H9 (cell line): ENCODE measurements around the gene SPRR1A. TPM values are rescaled to one million over a fixed set of nuclear protein-coding genes. Genes with fewer than 3 reads are reported as not detected.

Source experiments
- DNase-seq: peaks from one replicate; pipeline ENCODE4 v3.0.0-alpha.2; 2017
- H2AFZ ChIP-seq: one replicate; pipeline ENCODE4 v1.6.1; 2013; ENCODE audit warnings: mild to moderate bottlenecking, low read length, control low read depth, moderate library complexity
- H2AK5ac ChIP-seq: 2 replicates; pipeline ENCODE4 v1.6.1; 2013; ENCODE audit warnings: low read length, control low read depth, mixed read lengths; ENCODE audit not compliant: insufficient read length
- H2BK120ac ChIP-seq: one replicate; pipeline ENCODE4 v1.6.1; 2013; ENCODE audit warnings: low read depth, mild to moderate bottlenecking, low read length, control low read depth, inconsistent platforms; ENCODE audit not compliant: poor library complexity, severe bottlenecking
- H2BK12ac ChIP-seq: 2 replicates; pipeline ENCODE4 v1.6.1; 2013; ENCODE audit warnings: low read length, control low read depth, mixed read lengths, low read depth; ENCODE audit not compliant: insufficient read length
- H2BK15ac ChIP-seq: 2 replicates; pipeline ENCODE4 v1.6.1; 2013; ENCODE audit warnings: low read depth, low read length, control low read depth
- H2BK20ac ChIP-seq: one replicate; pipeline ENCODE4 v1.6.1; 2013; ENCODE audit warnings: low read depth, mild to moderate bottlenecking, low read length, control low read depth, inconsistent platforms; ENCODE audit not compliant: poor library complexity, severe bottlenecking
- H2BK5ac ChIP-seq: 2 replicates; pipeline ENCODE4 v1.6.1; 2013; ENCODE audit warnings: low read length, control low read depth, mixed read lengths; ENCODE audit not compliant: insufficient read length
- H3K14ac ChIP-seq: 2 replicates; pipeline ENCODE4 v1.6.1; 2013; ENCODE audit warnings: low read length, control low read depth; ENCODE audit not compliant: insufficient read depth
- H3K18ac ChIP-seq: 2 replicates; pipeline ENCODE4 v1.6.1; 2013; ENCODE audit warnings: low read depth, mild to moderate bottlenecking, mixed read lengths, low read length, control low read depth; ENCODE audit not compliant: insufficient read length
- H3K23ac ChIP-seq: 2 replicates; pipeline ENCODE4 v1.6.1; 2013; ENCODE audit warnings: low read length, control low read depth, mixed read lengths, low read depth; ENCODE audit not compliant: insufficient read length
- H3K23me2 ChIP-seq: 2 replicates; pipeline ENCODE4 v1.6.1; 2013; ENCODE audit warnings: low read depth, mild to moderate bottlenecking, mixed read lengths, low read length, control low read depth; ENCODE audit not compliant: insufficient read length, poor library complexity, severe bottlenecking
- H3K27ac ChIP-seq: 2 replicates; pipeline ENCODE4 v1.5.1; 2013; ENCODE audit warnings: low read length, control low read depth, mixed read lengths, low read depth; ENCODE audit not compliant: insufficient read length
- H3K27me3 ChIP-seq: 2 replicates; pipeline ENCODE4 v1.6.1; 2013; ENCODE audit warnings: low read length, control low read depth, inconsistent platforms; ENCODE audit not compliant: insufficient read depth
- H3K4ac ChIP-seq: 2 replicates; pipeline ENCODE4 v1.6.1; 2013; ENCODE audit warnings: low read depth, mild to moderate bottlenecking, control low read depth, inconsistent platforms, low read length, moderate library complexity
- H3K4me1 ChIP-seq: 2 replicates; pipeline ENCODE4 v1.6.1; 2013; ENCODE audit warnings: low read length, control low read depth, inconsistent platforms; ENCODE audit not compliant: insufficient read depth
- H3K4me2 ChIP-seq: 2 replicates; pipeline ENCODE4 v1.6.1; 2013; ENCODE audit warnings: low read length, control low read depth, mixed read lengths; ENCODE audit not compliant: insufficient read length, insufficient read depth
- H3K56ac ChIP-seq: 2 replicates; pipeline ENCODE4 v1.6.1; 2013; ENCODE audit warnings: low read depth, mild to moderate bottlenecking, mixed read lengths, low read length, control low read depth; ENCODE audit not compliant: insufficient read length
- H3K79me1 ChIP-seq: 2 replicates; pipeline ENCODE4 v1.6.1; 2013; ENCODE audit warnings: low read depth, mild to moderate bottlenecking, moderate library complexity, low read length, control low read depth, inconsistent platforms; ENCODE audit not compliant: insufficient read depth, poor library complexity, severe bottlenecking
- H3K79me2 ChIP-seq: 2 replicates; pipeline ENCODE4 v1.6.1; 2013; ENCODE audit warnings: low read length, control low read depth, inconsistent platforms; ENCODE audit not compliant: insufficient read depth
- H3K9ac ChIP-seq: 2 replicates; pipeline ENCODE4 v1.6.1; 2013; ENCODE audit warnings: low read length, control low read depth, mixed read lengths; ENCODE audit not compliant: insufficient read length; ENCODE audit errors: extremely low read depth
- H3K9me3 ChIP-seq: one replicate; pipeline ENCODE4 v1.6.1; 2013; ENCODE audit warnings: low read depth, low read length, inconsistent platforms; ENCODE audit not compliant: control insufficient read depth
- H3T11ph ChIP-seq: one replicate; pipeline ENCODE4 v1.6.1; 2013; ENCODE audit warnings: mild to moderate bottlenecking, low read length, control low read depth, inconsistent platforms
- H4K20me1 ChIP-seq: one replicate; pipeline ENCODE4 v1.6.1; 2013; ENCODE audit not compliant: control insufficient read depth, insufficient read length, insufficient read depth
- H4K5ac ChIP-seq: 2 replicates; pipeline ENCODE4 v1.6.1; 2013; ENCODE audit warnings: low read depth, mild to moderate bottlenecking, mixed read lengths, low read length, control low read depth; ENCODE audit not compliant: insufficient read length
- H4K8ac ChIP-seq: replicated peaks from 2 replicates; pipeline ENCODE4 v1.6.1; 2013; ENCODE audit warnings: low read length, control low read depth, mixed read lengths, low read depth; ENCODE audit not compliant: insufficient read length
- H4K91ac ChIP-seq: 2 replicates; pipeline ENCODE4 v1.6.1; 2013; ENCODE audit warnings: low read depth, mild to moderate bottlenecking, moderate library complexity, mixed read lengths, low read length, control low read depth; ENCODE audit not compliant: insufficient read length
- H3K27ac Mint-ChIP-seq, 3 experiments: 2 replicates in 2 of 3; 3 replicates in 1 of 3; pipeline ENCODE4 v1.8.0; 2020 to 2021; ENCODE audit warnings: mixed read lengths in 3 of 3, mild to moderate bottlenecking in 1 of 3, moderate library complexity in 1 of 3
- H3K27me3 Mint-ChIP-seq: 2 replicates; pipeline ENCODE4 v1.8.0; 2021; ENCODE audit warnings: low read depth, mild to moderate bottlenecking, moderate library complexity, mixed read lengths
- H3K36me3 Mint-ChIP-seq, 3 experiments: 2 replicates in 2 of 3; 3 replicates in 1 of 3; pipeline ENCODE4 v1.8.0; 2020 to 2021; ENCODE audit warnings: low read depth in 3 of 3, mixed read lengths in 3 of 3; ENCODE audit not compliant: insufficient read depth in 1 of 3
- H3K4me1 Mint-ChIP-seq, 2 experiments: 2 replicates each; pipeline ENCODE4 v1.8.0; 2020; ENCODE audit warnings: mixed read lengths in 2 of 2
- H3K4me3 Mint-ChIP-seq, 2 experiments: 2 replicates in 1 of 2; 3 replicates in 1 of 2; pipeline ENCODE4 v1.8.0; 2020 to 2021; ENCODE audit warnings: mild to moderate bottlenecking in 2 of 2, mixed read lengths in 2 of 2, moderate library complexity in 1 of 2
- H3K9me3 Mint-ChIP-seq, 2 experiments: 2 replicates in 1 of 2; 3 replicates in 1 of 2; pipeline ENCODE4 v1.8.0; 2020; ENCODE audit warnings: mild to moderate bottlenecking in 2 of 2, mixed read lengths in 2 of 2, moderate library complexity in 1 of 2
- CTCF ChIP-seq: fragments of 200-600 bp; sonication (generic); conservative IDR thresholded peaks from 3 replicates; pipeline ENCODE4 v1.8.0; 2021; ENCODE audit warnings: antibody characterized with exemption, mild to moderate bottlenecking
- WGBS: extraction: QIAGEN DNeasy Blood & Tissue Kit; methylation state at CpG from one replicate; pipeline ENCODE4 v1.1.7; 2013; ENCODE audit warnings: missing lambda C conversion rate, low lambda C conversion rate, mixed read lengths; ENCODE audit not compliant: insufficient read length; ENCODE audit errors: extremely low coverage; 5-methylcytosine and 5-hydroxymethylcytosine counted together
- total RNA-seq: library from RNA; stranded (reverse); gene quantifications from 2 replicates; pipeline ENCODE4 v1.2.1, GENCODE V29; 2021

The SPRR1A gene
- total RNA-seq, 1 experiment from 2014 or later, result not detected

DNA sequence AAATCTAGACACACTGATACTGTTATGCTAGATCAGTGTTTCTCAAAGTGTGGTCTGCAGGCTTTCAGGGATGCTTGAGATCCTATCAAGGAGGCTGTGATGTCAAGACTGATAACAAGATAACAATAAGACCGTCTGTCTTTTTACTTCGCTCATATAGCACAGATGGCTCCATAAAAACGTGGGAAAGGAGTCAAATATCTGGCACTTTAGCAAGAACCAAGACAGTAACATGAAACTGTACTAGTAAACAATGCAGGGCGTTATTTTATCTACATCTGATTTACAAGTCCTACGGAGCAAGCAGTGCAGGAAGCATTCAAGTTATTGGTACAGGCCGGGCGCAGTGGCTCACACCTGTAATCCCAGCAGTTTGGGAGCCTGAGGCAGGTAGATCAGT, 14.0 kb downstream of the SPRR1A start:
- H2AFZ ChIP-seq, result no peak overlapping the region
- Mint-ChIP-seq H3K27me3 (peaks cover 5% of the 10 kb centered on the region; the same call in 1 of the 2 replicates), H3K4me1 (peaks cover 10 to 19% of the 10 kb centered on the region in 2 experiments), H3K36me3 (peaks cover 0 to 8% (median 0%) of the 10 kb centered on the region in 3 experiments; a peak in 3 of 7 replicates), H3K27ac (no peak overlapping the region), H3K4me3 (no peak overlapping the region), H3K9me3 (peaks cover 12 to 16% of the 10 kb centered on the region in 2 experiments; a peak in 4 of 5 replicates)
- H2BK15ac ChIP-seq, result no peak overlapping the region
- no CpG with 5 or more reads among the region's 7 CpGs for WGBS
- H2BK20ac ChIP-seq, result no peak overlapping the region
- DNase-seq, result no peak
- H4K91ac ChIP-seq, result no peak overlapping the region
- no peak overlapping the region for H3K4me2 ChIP-seq
- no peak overlapping the region for H3K23ac ChIP-seq
- TF ChIP-seq CTCF, result no peak
- H3K9me3 ChIP-seq, result no peaks in the 10 kb centered on the region
- no peak overlapping the region for H2BK5ac ChIP-seq
- no peak overlapping the region for H3K4ac ChIP-seq
- no peak overlapping the region for H3K56ac ChIP-seq
- H3K18ac ChIP-seq, result no peak overlapping the region
- H3K27me3 ChIP-seq, result no peaks in the 10 kb centered on the region; the same call in 1 of the 2 replicates
- H2BK120ac ChIP-seq, result no peak overlapping the region
- no peaks in the 10 kb centered on the region for H3K23me2 ChIP-seq
- H4K8ac ChIP-seq, result no peak overlapping the region
- H4K20me1 ChIP-seq, result no peaks in the 10 kb centered on the region
- H2AK5ac ChIP-seq, result no peak overlapping the region
- H3K79me1 ChIP-seq, result no peaks in the 10 kb centered on the region
- H3T11ph ChIP-seq, result no peak overlapping the region
- no peak overlapping the region for H3K9ac ChIP-seq
- H3K14ac ChIP-seq, result no peak overlapping the region
- no peaks in the 10 kb centered on the region; the same call in 1 of the 2 replicates for H3K4me1 ChIP-seq
- no peak overlapping the region for H2BK12ac ChIP-seq
- H4K5ac ChIP-seq, result no peak overlapping the region
- no peaks in the 10 kb centered on the region for H3K79me2 ChIP-seq
- no peak overlapping the region for H3K27ac ChIP-seq
